WTC11 (cell line): ENCODE measurements around the gene PTPDC1.

Source experiments
- CTCF ChIP-seq: fragments of 200-600 bp; IDR thresholded peaks from 2 replicates; pipeline ENCODE4 v1.8.0; 2022; ENCODE audit warnings: antibody characterized with exemption
- SMAD4 ChIP-seq: sonication (generic); formaldehyde crosslinking; IDR thresholded peaks from 2 replicates; pipeline ENCODE4 v1.8.0; 2022; ENCODE audit warnings: mild to moderate bottlenecking, missing genetic modification reagents
- USF1 ChIP-seq: sonication (generic); formaldehyde crosslinking; IDR thresholded peaks from 2 replicates; pipeline ENCODE4 v1.8.0; 2022; ENCODE audit warnings: mild to moderate bottlenecking, missing genetic modification reagents
- USF2 ChIP-seq: sonication (generic); formaldehyde crosslinking; IDR thresholded peaks from 2 replicates; pipeline ENCODE4 v1.8.1; 2023; ENCODE audit warnings: mild to moderate bottlenecking, missing genetic modification reagents, moderate library complexity

GRCh38 chr9:94081864-94082463 is 2.3 kb upstream of the PTPDC1 start:
- no peak for TF ChIP-seq SMAD4 (CRISPR knock-in tag)
- no peak for TF ChIP-seq CTCF
- no peak for TF ChIP-seq USF2 (CRISPR knock-in tag)
- TF ChIP-seq USF1 (CRISPR knock-in tag): no peak
